HuH-7.5 (cell line): ENCODE data around the gene SLC39A7.
A peak's percentile ranks its signal among the peaks of the same experiment; 100 is the strongest.

Source experiments
- DNase-seq: peaks from one replicate; pipeline ENCODE4 v3.0.0; 2011; ENCODE audit warnings: low spot score

The SLC39A7 gene

GRCh38 chr6:33170176-33171015, 30.3 kb upstream of the SLC39A7 start:
- DNase-seq, result no peak

- DNase-seq, result no peak
Measured at GRCh38 chr6:33171016-33171879, 29.4 kb upstream of the SLC39A7 start.

GRCh38 chr6:33171880-33172687, 28.6 kb upstream of the SLC39A7 start:
- DNase-seq, result no peak

GRCh38 chr6:33172688-33173534, 27.8 kb upstream of the SLC39A7 start:
- DNase-seq, result peak; percentile 63

- DNase-seq, result no peak
Measured at GRCh38 chr6:33173535-33174180, 27.0 kb upstream of the SLC39A7 start.

DNA sequence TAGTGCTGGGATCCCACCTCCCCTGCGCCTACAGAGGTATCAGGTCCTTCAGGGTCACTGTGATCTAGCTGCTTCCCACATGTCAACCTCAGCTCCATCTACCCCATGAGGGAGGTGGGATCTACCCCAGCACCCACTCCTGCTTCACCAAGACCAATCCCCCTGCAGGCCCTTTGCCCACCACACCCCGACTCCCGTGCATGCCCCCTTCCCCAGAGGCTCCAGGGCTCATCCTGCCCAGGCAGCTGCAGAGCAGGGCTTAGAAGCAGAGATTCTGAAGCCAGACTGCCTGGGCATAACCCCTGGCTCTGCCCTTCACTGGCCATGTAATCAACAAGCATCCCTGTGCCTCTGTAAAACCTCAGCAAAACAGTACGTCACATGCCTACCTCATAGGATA, 25.9 kb upstream of the SLC39A7 start:
- no peak for DNase-seq

- no peak for DNase-seq
Measured at GRCh38 chr6:33175436-33176069, 25.1 kb upstream of the SLC39A7 start.

DNA sequence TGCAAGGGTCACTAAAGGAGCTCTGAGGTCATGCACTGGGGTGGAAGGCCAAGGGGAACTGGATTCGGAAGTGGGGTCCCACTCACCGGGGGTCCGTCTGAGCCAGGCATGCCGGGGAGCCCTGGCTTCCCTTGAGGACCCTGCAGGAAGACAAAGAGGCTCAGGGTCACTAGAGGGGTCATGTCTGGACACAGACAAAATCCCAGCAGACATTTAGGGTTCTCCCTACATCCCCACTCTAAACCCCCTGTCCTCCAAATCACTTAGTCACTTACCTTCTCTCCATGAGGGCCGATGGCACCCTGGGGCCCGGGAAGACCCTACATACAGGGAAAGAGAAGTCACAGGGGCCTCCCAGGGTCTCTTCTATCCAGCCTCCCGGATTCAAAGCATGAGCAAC, 23.8 kb upstream of the SLC39A7 start:
- no peak for DNase-seq

DNA sequence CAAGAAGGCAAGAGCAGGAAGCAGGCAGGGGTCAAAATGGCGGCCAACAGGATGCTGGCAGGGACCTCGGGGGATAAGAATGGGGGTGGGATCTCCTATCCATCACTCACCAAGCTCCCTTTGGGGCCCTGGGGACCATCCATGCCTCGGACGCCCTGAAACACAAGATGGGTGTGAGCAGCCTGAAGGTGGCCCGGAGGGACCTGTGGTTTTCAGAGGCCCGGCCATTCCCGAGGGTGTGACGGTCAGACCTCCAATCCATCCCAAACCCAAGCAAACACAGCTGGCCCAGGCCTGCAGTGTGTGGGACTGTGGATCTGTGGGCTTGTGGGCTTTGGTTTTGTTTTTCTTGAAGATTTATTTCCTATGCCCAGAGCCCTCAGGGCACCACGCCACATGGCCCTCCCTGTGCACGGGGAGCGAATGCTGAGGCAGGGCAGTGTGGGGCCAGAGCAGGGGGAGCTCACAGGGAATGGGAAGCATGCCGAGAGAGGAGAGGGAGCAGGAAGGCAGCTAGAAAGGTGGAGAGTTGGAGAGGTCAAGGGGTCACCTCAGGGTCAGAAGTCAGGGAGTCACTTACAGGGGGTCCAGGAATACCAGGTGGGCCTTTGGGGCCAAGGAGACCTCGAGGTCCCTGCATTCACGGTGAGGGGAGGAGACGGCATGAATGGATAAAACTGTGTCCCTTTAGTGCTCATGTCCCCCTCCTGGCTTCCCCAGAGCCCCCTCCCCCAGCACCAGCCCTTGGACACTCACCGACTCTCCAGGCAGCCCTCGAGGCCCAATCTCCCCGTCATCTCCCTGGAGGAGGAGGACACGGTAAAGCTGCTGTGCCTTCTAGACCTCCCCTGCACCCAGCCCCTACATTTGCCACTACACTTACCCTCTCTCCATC, 22.9 kb upstream of the SLC39A7 start:
- DNase-seq, result no peak

GRCh38 chr6:33178755-33179475, 21.8 kb upstream of the SLC39A7 start:
- no peak for DNase-seq

GRCh38 chr6:33181141-33181540, 19.5 kb upstream of the SLC39A7 start:
- no peak for DNase-seq

- no peak for DNase-seq
Measured at GRCh38 chr6:33183071-33183683, 17.5 kb upstream of the SLC39A7 start.

- no peak for DNase-seq
Measured at GRCh38 chr6:33185190-33185589, 15.5 kb upstream of the SLC39A7 start.

DNA sequence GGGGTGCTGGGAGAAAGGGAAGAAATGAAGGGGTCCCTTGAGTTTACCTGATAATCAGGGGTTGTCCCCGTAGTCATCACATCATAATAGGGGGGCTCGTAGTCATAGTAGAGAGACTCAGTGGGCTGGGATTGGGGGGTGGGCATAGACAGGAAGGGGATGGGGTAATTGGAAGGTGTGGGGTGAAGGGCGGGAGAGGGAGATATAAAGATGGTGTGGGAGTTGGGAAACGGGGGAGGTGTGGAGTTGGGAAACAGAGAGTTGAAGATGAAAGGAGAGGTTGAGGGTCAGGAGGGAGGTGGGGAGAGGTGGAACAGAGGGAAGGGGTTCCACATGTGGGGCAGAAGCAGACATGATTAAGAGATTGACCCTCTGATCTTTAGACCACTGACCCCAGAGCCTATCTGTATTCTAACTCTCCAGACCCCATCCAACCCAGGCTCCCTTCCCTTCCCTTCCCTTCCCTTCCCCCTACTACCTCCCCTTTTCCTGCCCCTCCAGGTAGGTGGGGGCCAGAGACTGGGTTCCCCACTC, 14.9 kb upstream of the SLC39A7 start:
- no peak for DNase-seq

GRCh38 chr6:33187809-33188208, 12.9 kb upstream of the SLC39A7 start:
- DNase-seq, result no peak

GRCh38 chr6:33189164-33189563, 11.5 kb upstream of the SLC39A7 start:
- DNase-seq, result no peak

DNA sequence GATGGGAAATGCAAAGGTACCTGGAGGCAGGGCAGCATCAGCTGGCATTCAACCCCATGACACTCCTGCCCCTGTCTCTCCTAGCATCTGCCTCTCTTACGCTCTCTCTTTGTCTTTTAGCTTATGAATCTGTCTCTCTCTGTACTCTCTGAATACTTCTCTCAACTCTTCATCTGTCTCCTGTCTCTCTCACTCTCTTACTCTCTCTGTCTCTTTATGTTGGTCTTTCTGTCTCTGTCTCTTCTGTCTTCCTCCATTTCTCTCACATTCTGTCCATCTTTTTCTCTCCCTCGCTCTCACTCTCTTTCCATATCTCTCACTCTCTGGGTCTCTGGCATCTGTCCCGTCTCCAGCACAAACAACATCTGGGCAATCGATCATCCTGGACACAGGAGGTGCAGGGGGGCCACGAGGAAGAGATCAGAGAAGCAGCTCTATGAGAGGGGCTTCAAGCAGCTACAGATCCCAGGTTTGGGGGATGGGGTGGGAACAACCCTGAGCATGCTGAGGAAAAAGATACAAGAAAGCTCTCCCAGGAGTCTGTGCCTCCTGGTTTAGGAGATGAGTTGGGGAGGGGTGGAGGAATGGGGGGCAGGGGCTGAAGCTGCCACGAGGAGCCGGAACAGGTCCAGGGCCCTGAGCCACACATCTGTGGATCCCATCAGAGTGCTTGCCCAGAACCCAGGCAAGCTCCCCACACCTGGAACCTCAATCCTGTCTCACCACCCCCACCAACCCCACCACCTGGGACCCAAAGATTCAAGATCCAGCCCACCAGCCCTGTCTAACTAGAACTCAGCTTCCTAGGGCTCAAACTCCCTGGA, 10.8 kb upstream of the SLC39A7 start:
- no peak for DNase-seq
